GM21423 (cell line): Measurements from ENCODE around the gene GPR34.
"Not testable (repeated sequence)": the region's sequence is repeated elsewhere in the genome, so short reads cannot be mapped to it uniquely, and the experiment has no call there.

Experiments used
- ATAC-seq: cut with Tn5 transposase; IDR thresholded peaks from one replicate; pipeline ENCODE4 v1.9.1; 2021; ENCODE audit warnings: mild to moderate bottlenecking, moderate library complexity; ENCODE audit not compliant: unreplicated experiment

Gene GPR34, protein sequence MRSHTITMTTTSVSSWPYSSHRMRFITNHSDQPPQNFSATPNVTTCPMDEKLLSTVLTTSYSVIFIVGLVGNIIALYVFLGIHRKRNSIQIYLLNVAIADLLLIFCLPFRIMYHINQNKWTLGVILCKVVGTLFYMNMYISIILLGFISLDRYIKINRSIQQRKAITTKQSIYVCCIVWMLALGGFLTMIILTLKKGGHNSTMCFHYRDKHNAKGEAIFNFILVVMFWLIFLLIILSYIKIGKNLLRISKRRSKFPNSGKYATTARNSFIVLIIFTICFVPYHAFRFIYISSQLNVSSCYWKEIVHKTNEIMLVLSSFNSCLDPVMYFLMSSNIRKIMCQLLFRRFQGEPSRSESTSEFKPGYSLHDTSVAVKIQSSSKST

DNA sequence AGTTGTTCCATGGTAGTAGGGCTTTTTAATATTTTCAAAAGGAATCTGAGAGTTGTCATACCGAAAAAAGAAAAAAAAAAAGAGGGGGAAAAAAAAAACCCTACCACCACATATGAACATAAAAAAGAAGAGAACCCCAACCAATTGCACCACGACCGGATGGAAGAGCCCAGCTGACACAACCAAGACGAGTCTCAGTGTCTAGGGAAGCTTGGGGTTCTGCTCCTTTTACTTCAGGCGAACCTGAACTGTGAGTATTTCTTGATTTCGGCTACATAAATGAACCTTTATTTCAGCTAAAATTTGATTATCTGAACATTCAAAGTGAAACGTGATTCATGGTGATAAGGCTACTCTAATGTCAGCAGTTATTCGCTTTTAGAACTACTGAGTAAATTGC, at the start of gene GPR34:
GPR34 (plus strand) TSS at position 139 of the 400 bp plus-strand sequence. CDS start 6,661 bp downstream, outside the sequence.
- ATAC-seq: no peak

DNA sequence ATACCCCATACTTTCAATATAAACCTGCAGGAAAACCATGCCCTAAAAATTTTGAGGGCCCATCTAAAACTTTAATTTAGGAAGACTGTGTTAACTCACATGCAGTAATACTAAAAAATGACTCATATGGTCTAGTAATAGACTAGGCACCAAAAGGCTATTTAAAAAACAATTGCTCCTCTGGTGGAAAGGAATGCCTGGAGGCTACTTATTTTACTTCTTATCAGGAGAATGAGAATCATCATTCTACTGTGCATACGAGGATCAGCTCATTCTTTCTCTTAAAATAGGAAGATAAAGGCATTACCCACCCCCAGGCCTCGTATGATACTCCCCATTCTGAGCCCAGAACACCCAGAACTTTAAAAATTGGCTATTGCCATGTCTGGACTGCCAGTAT, 42.6 kb upstream of the GPR34 start:
- ATAC-seq: not testable (repeated sequence)

DNA sequence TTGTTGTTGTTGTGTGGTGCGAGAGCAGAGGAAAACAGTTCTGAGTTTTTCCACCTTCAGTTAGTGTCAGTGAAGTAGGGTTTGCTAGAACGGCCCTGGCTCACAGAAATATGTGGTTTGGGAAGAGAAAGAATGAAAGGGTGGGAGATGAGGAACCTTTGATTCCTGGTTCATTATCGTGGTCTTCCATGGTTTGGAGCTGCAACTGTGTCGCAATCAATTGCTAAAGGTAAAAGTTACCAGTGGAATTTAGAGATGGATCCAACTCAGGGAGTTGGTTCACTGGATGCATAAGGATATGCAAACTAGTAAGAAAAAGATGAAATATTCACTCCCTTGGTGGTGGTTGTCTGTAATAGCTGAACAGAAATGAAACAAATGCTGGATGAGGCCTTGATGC, 35.6 kb upstream of the GPR34 start:
- no peak for ATAC-seq

DNA sequence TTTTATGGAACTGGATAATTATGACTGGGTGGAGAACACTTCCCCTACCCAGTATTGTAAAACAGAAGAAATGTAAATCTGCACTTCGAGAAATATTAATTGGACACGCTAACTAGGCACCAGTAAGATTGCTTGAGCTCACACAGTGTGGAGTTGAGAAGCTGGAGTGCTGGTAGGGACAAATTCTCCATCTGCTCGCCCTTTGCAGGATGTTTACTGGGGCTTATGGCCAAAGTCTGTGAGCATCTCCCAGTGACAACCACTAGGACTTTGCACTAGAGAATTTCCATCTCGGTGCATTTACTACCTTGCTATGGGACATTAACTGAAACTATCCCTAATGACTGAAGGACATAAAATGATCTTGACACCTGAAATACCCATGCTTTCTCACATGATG, 33.7 kb upstream of the GPR34 start:
- no peak for ATAC-seq

DNA sequence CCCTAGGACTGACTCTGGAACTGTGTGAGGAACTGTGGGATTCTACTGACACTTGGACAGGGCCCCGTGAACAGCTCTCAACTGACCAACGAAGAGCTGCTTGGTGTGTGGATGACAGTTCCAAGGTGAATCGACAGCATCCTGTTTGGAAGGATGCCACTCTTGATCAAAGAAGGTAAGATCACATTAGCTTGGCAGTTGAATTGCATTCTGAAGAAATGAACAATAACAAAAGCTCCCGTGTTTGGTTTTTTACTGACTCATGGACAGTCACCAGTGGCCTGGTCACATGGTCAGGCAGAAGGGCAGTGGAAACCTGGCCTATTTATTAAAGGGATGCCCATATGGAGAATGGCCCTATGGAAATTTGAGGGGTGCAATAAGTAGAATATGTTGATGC, 33.1 kb upstream of the GPR34 start:
- no peak for ATAC-seq

DNA sequence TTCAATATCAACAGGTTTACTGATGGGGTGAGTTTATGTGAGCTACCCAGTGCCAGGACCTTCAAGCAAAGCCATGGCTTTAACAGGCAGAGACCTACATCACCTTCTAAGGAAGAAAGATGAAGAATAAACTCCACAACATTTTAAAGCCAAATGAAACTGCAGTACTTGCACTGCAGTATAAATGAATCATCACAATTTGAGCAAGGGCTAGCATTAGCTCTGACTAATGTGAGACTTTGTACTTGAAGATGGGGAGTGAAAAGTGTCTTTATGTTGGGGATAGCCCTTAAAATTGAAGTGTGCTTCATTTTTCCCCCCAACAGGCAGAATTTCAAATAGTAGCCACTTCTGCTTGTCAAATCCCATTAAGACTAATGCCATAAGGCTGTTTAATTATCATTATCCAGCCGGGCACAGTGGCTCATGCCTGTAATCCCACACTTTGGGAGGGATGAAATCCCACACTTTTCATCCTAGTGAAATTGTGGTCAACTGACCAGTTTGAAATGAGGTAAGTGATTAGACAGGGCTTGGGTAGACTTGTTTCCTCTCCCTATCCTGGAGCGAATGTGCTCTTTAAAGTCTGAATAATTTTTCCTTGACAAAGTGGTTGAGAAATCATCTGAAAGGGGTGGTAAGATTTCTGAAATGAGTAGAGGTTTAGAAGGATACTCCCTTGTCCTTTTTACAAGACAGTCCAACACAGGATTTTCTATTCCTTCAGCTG, 27.2 kb upstream of the GPR34 start:
- ATAC-seq: no peak

DNA sequence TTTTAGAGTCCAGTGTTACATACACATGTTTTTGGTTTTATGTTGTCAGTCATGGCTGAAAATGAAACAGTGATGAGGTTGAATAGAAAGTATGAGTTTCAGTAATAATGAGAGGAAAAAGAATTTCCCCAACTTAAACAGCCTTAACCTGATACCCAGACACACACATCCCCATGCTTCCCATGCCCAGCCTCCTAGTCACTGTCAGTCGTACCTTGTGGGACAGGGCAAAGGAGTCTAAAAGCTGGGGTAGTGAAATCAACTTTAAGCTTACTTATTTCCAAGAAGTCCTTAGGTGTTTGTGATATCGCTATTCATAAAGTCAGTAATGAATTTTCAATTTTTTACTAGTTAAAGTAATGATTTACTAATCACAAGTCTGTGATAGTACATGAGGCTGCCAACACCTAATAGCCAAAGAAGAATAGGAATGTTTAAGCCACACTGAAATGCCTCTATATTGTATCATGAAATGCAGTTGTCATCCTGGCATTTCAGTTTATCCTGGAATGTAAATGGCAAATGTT, 24.3 kb upstream of the GPR34 start:
- peak; percentile 89 for ATAC-seq

DNA sequence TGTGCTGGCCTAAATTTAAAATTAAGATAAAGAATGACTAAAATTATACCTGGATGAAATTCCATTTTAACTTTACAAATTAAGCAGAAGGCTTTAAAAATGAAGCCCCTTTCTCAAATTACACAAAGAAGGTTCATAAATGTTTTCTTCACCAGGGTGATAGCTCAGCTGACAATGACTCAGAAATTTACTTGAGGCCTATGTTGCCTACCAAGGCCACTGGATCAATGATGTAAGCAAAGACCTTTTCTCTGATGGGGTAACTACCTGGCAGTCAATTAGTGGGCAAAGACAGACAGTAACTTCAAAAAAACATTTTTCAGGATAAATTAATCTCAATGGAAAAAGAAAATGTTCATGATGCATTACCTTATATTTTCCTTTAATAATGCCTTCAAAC, 23.9 kb upstream of the GPR34 start:
- no peak for ATAC-seq

DNA sequence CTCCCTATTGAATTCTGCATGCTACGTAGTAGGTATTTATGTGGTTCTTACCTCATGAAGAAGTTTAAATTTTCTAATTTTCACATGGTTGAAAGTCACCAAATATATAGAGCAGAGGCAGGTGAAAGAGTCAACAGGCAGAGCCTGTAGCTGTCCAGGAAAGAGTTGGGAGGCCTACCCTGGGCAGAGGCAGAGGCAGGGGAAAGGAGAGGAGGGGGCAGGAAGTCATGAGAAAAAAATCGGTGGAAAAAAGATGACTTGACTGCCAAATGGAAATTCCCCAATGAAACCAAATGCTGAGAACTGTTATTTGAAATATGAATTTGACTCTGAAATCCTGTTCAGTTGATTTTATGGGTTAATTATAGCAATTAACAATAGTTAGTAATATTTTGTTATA, 23.1 kb upstream of the GPR34 start:
- ATAC-seq: no peak

DNA sequence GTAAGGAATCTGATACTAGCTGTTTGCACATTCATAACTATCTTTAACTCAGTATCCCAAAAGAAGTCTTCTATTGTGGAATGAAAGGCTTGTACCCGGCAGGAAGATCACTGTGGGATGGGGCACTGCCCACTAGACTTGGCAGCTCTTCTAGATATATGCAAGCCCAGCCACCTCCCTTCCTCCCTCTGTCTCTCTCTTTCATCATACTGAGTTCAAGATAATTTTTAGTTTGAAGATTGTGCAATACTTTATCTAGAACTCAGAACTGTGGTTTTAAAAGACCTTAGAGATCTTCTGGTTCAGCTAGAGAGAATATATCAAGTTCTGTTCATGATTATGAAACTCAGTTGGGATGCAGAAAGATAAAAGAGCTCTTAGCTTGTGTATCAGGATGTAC, 22.5 kb upstream of the GPR34 start:
- ATAC-seq: no peak

DNA sequence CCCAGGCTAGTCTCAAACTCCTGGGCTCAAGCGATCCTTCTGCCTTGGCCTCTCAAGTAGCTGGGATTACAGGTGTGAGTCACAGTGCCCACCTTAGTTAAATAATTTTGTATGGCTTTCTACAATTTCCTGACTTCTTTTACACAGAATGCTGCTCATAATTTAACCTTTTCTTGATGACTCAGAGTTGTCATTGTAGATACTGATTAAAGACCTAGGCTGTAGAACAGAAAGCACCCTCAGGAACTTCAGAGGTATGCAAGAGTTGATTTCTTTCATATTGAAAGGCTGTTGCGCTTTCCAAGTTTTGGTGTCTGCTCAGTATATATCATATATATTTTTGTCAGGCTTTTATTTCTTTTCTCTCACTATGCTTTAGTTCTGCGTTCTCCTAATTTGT, 21.1 kb upstream of the GPR34 start:
- ATAC-seq: no peak

DNA sequence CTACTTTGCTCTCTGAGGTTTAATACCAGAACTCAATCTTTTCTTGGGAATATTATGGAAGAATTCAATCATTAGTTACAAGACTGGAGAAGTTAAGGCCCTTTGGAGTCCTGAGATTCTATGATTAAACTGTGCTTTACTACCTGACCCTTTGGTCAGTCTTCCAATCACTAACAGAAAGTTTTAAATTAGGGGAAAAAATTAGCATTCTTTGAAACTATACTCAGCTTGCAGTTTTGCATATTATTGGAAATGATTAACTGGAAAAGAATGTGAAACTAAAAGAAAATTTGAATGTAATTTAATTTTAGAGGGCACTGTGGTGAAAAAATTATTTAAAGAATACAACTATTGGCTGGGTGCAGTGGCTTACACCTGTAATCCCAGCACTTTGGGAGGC, 18.7 kb upstream of the GPR34 start:
- ATAC-seq: no peak

DNA sequence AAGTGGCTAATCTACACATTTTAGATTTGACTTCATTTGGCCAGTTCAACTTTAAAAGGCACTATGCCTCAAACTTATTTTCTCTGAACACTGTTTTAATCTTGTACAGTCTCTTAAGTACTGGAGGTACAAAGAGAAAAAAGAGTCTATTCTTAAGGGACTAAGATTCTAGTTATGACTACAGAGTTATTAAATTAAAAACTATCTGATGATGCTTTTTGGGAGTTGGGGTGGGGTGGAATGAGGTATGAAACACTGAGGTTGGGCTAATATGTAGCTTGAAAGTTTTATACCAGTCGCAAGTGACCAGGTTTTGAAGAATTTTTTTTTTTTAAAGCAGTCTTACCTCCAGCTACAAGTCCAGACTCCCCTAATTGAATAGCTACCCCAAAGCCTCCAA, 17.7 kb upstream of the GPR34 start:
- no peak for ATAC-seq

DNA sequence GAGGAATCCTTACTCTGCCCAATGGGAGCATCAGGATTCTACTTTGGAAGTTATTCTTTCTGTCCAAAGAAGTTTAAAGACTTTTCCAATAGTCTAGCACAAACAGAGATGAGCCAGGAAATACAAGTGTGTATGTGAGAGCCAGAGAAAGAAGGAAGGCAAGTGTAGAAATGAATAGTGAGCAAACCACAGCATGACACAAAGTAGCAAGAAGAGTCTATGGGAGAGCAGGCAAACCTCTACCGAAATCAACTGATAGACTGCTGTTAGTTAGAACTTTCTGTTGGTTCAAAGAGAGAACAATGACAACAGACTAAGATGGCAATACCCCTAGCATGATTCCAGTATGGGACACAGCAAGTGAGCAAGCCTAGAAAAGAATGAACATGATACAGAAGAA, 16.1 kb upstream of the GPR34 start:
- no peak for ATAC-seq

DNA sequence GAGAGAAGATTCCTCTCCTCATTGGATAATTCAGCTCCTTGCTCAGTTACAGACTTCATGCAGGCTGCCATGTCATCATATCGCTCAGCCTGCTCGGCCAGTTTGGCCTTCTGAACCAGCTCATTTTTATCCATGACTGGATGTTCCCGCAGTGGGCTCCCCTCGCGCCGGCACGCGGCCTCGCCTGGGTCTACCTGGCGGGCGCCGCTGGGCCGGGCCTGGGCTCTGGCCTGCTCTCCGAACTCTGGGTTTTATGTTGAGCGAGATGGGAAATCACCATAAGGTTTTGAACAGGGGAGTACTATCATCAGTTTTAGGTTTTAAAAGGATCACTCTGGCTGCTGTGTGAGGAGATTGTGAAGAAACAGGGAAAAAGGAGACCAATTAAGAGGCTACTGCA, 12.4 kb upstream of the GPR34 start:
- not testable (repeated sequence) for ATAC-seq

DNA sequence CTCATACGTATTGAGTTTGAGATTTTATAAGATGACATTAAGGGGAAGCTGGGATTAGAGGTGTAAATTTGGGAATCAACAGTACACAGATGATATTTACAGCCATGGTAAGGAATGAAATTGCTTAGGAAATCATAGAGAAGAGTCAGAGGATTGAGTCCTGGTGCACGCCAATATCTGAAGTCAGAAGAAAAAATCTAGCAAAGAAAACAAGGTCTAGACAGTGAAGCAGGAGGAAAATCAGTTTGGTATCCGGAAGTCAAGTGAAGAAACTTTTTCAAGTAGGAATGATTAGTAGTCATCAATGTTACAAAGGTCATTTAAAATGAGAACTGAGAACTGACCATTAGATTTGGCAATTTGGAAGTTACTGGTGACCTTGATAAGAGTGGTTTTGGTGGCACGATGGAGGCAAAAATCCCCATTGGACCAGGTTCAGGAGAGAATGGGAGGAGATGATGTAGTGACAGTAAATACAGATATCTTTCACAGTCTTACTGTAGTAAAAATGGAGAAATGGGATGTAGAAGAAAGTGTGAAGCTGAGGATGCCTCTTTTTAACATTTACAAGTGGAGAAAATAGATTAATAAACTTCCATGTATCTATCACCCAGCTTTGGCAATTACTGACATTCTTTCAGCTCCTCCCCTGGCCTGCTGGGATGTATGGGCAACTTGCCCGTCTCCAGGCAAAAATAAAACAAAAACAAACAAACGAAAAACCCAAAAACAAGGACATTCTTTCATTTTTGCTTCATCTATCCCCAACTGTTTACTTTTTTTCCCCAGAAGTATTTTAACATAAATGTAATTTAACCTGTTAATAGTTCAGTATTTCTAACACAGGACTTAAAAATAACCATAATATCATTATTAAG, 11.4 kb upstream of the GPR34 start:
- ATAC-seq: no peak

DNA sequence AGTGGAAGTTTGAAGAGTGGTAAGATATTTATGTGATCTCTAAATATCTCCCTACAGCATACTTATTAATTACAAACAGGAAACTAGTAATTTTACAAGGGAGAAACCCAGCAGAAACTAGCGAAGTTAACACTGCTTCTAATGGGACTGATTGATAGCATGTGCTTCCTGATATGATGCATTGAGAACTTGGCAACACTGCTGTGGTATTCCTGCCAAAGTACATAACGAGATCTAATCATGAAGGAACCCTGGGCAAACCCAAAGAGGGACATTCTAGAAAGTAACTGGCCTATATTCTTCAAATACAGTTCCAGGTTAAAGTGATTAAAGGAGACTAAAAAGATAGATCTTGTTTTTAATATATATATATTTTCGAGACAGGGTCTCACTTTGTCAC, 4.6 kb upstream of the GPR34 start:
- ATAC-seq: no peak

DNA sequence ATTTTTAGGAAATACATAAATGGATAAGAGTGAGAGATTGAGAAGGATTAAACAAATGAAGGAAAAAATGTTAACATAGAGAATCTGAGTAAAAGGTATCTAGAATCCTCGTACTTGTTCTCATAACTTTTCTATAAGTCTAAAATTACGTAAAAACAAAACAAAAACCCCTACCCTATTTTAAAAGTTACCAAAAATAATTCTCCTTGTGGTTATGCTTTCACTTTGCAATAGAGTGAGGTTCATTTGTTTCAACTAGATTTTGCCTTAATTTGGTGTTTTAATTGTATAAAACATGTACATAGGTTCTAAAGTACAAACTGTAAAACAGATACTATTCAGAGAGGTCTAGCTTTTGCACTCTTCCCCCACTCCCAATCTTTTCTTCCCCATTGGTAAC, 3.8 kb upstream of the GPR34 start:
- ATAC-seq: no peak

DNA sequence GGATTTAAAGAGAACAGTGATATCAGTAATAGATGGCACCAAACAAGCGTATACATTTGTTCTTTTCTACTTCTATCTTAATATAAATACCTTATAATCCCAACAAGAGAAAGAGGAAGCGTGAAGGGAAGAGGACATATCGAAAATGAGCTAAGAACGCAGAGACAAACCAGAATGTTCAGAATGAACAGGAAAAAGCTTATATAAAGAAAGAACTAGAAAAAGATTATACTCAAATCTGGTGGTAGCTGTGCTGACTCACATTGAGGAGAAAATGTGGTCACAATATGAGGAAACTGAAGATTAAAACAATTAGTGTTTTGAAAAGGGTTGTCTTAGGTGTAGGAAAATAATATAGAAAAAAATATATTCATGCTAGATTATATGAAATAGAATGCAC, 2.0 kb upstream of the GPR34 start:
- ATAC-seq: no peak

DNA sequence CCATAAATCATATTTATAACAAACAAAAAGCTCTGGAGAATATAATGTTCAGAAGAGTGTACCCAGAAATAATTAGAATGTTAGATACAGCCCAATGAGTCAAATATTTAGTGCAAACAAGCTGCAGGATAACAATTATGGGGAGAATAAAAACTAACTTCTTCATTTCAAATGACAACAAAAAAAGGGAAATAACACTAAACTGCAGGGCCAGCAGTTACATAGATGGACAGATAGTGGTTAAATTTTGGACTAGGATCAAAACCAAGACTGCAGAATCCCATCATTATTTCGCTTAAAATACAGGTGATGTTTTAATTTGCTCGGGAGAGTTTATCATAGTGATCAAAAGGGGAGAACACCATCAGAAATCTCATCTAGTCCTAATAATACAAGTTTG, 617 bp upstream of the GPR34 start:
- ATAC-seq: no peak

DNA sequence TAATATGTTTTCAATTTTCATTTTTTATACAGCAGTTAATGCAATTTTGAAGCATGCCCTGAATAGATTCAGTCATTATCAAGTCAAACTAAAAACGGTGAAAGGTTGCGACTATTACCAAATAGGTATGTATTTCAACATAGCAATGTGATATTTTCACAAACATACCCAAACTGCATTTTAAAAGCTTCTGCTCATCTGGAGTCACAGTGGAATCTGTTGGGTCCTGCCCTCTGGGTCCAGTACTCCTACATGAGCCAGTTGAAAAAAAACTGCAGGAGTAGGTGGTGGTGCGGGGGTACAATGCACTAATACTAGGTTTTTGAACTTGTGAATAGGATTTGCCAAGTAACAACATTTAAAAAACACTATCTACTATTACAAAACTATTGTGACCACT, 938 bp downstream of the GPR34 start:
- no peak for ATAC-seq
